Choroid plexus epithelial cell (primary cell): ENCODE measurements around the gene TIAM2.
"Not testable (repeated sequence)": the region's sequence is repeated elsewhere in the genome, so short reads cannot be mapped to it uniquely, and the experiment has no call there.

Experiments
- DNase-seq: peaks from one replicate; pipeline ENCODE4 v3.0.0-alpha.2; 2010; ENCODE audit warnings: low read depth
- H3K4me3 ChIP-seq: 2 replicates; pipeline ENCODE4 v1.5.1; 2011; ENCODE audit warnings: low read depth, mild to moderate bottlenecking, control low read depth, low read length, moderate library complexity
- CTCF ChIP-seq: conservative IDR thresholded peaks from 2 replicates; pipeline ENCODE4 v1.5.1; 2011; ENCODE audit warnings: low read depth, mild to moderate bottlenecking, control low read depth, inconsistent platforms, low read length, moderate library complexity

The TIAM2 gene

GRCh38 chr6:155011809-155012291 lies 16.7 kb downstream of the TIAM2 start:
- no peak for TF ChIP-seq CTCF
- no peak overlapping the region for H3K4me3 ChIP-seq
- DNase-seq: no peak

GRCh38 chr6:155013457-155013876 lies 18.4 kb downstream of the TIAM2 start:
- TF ChIP-seq CTCF: no peak
- no peak for DNase-seq
- H3K4me3 ChIP-seq: no peak overlapping the region

DNA sequence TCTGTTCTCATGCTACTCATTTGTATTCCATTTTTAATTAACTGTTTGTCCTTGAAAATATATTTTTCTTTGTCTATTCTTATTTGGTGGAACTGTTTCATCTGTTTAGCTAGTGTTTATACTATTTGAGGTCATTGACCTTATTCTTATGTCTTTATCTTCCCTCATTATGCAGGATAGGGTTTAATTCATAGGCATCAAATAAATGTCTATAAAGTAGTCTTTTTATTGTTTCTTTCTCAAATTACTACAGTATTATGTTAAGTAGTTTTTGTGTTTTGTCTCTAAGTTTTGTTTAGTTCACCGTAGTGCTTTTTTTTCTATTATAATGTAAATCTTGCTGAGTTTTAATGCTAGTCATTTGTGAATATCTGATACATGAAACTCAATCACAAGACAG lies 19.0 kb downstream of the TIAM2 start:
- no peak for DNase-seq
- TF ChIP-seq CTCF: no peak
- no peak overlapping the region for H3K4me3 ChIP-seq

- H3K4me3 ChIP-seq: no peak overlapping the region
- no peak for TF ChIP-seq CTCF
- DNase-seq: peak; percentile 83
Observed at GRCh38 chr6:155014670-155015300, 19.7 kb downstream of the TIAM2 start.

- DNase-seq, H3K4me3 ChIP-seq: not testable (repeated sequence)
Observed at GRCh38 chr6:155018415-155018814, 23.3 kb downstream of the TIAM2 start.

DNA sequence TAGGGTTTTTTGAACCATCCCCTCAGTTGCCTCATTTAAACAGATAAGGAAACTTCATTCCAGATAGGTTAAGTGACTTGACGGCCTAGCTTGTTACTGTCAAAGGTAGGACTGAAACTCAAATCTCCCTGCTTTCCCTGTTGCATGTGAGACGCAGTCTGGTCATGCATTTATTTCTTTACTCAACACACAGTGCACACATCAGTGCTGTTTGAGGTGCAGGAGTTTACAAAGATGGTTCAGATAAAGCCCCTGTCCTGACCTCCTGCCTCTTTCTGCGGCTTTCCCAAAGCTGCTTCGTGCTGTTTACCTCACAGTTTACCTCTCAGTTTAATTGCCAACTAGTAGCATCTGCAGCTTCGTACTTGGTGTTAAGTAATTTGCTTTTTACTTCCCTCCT lies 26.6 kb downstream of the TIAM2 start:
- DNase-seq: no peak
- TF ChIP-seq CTCF: no peak
- no peak overlapping the region for H3K4me3 ChIP-seq

GRCh38 chr6:155022721-155023120 lies 27.6 kb downstream of the TIAM2 start:
- DNase-seq: no peak
- H3K4me3 ChIP-seq: no peak overlapping the region
- TF ChIP-seq CTCF: no peak
